ENCODE results near the gene AP2S1. TPM values are rescaled to one million over a fixed set of nuclear protein-coding genes. Genes with fewer than 3 reads are reported as not detected.
A peak's percentile ranks its signal among the peaks of the same experiment; 100 is the strongest.

The AP2S1 gene
- total and polyA plus RNA-seq, 7 donors, result 63.0 to 121 (median 86.3) TPM

DNA sequence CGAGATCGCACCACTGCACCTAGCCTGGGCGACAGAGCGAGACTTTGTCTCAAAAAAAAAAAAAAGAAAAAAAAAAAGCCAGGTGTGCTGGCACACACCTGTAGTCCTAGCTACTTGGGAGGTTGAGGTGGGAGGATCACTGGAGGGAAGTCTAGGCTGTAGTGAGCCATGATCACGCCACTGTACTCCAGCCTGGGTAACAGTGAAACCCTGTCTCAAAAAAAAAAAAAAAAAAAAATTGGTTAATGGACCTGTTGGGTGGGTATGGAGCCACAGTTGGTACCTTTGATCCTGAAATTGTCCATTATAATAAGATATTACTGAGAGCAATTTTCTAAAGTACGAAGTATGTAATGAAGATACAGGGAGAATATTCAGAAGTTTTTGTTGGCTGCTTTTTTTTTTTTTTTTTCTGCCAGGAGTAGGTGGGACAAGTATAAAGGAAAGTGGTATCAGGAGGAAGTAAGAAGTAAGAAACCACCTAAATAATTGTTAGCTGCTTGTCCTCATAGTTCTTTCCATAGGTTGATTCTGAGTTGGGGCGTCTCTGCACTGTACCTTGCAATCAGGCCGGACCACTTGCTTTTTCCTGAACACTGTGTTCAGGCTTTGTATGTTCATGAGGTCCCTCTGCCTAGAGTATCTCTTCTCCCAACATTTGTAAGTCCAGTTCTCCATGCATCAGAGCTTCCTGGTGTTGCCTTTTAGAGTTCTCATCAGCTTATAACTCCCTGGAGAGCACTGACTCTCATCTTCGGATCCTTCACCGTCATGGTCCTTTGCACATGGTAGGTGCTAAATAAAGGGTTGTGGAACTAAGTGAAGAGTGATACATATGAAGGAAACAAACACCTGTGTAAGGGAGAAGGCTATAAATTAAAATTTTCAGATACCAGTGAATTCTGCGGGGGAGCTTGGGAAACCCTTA, 41.9 kb upstream of the AP2S1 start:
- Histone ChIP-seq H3K27ac (no peak overlapping the region), H3K9me3 (no peaks in the 10 kb centered on the region), H3K27me3 (ENCODE audit: insufficient read depth in 3 of 3, low read length in 2 of 3) (no peaks in the 10 kb centered on the region), H3K4me1 (peaks cover 36% of the 10 kb centered on the region), H3K36me3 (ENCODE audit: insufficient read depth in 1 of 2, low read depth in 1 of 2) (no peaks in the 10 kb centered on the region), H3K4me3 (no peak overlapping the region)
- TF ChIP-seq, protein P1, sequence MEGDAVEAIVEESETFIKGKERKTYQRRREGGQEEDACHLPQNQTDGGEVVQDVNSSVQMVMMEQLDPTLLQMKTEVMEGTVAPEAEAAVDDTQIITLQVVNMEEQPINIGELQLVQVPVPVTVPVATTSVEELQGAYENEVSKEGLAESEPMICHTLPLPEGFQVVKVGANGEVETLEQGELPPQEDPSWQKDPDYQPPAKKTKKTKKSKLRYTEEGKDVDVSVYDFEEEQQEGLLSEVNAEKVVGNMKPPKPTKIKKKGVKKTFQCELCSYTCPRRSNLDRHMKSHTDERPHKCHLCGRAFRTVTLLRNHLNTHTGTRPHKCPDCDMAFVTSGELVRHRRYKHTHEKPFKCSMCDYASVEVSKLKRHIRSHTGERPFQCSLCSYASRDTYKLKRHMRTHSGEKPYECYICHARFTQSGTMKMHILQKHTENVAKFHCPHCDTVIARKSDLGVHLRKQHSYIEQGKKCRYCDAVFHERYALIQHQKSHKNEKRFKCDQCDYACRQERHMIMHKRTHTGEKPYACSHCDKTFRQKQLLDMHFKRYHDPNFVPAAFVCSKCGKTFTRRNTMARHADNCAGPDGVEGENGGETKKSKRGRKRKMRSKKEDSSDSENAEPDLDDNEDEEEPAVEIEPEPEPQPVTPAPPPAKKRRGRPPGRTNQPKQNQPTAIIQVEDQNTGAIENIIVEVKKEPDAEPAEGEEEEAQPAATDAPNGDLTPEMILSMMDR (IDR thresholded peaks at IDR 0.05), result no peak
- intact Hi-C loops (cut with DNase I), result no loop called here
- WGBS, 3 donors, result 86 to 93% (median 91%) methylated on average over 11 of the region's 11 CpGs
- no peak for ATAC-seq
- DNase-seq, result no peak

GRCh38 chr19:46890423-46891170, 40.0 kb upstream of the AP2S1 start:
- peaks cover 33% of the 10 kb centered on the region for H3K4me1 ChIP-seq
- TF ChIP-seq, protein P1 (IDR thresholded peaks at IDR 0.05), result no peak

DNA sequence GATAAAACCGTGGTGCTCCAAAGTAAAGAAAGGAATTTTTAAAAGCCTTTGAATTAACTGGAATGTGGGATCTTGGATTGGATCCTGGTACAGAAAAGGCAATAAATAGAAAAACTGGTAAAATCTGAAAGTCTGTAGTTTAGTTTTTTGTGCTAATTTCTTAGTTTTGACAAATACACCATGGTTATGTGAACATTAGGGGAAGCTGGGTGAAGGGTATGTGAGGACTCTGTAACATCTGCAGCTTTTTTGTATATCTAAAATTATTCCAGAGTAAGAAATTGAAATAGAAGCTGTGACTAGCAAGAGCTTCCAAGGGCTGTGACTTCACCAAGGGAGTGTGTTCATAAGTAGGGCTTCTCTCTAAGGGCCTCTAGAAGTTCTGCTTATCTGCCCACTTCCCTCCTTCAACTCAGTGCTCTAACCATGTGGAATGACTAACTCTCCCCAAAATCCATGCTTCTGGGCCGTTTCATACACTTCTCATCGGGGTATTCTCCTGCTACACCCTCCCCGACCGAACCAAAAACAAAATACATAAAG, 36.7 kb upstream of the AP2S1 start:
- H3K27me3 ChIP-seq (ENCODE audit: insufficient read depth in 3 of 3, low read length in 2 of 3), result no peaks in the 10 kb centered on the region
- intact Hi-C loops (cut with DNase I), result no loop called here
- no peak for ATAC-seq
- 93 to 95% (median 95%) methylated on average over 5 of the region's 5 CpGs for WGBS, 3 donors
- H3K4me3 ChIP-seq, result no peak overlapping the region
- H3K27ac ChIP-seq, result no peak overlapping the region
- peaks cover 28% of the 10 kb centered on the region for H3K4me1 ChIP-seq
- no peak for DNase-seq
- TF ChIP-seq, protein P1 (IDR thresholded peaks at IDR 0.05), result no peak
- H3K36me3 ChIP-seq (ENCODE audit: insufficient read depth in 1 of 2, low read depth in 1 of 2), result no peaks in the 10 kb centered on the region
- H3K9me3 ChIP-seq, result no peaks in the 10 kb centered on the region

More at GRCh38 chr19:46890423-46891170, 40.0 kb upstream of the AP2S1 start:
- Histone ChIP-seq H3K27me3 (ENCODE audit: insufficient read depth in 3 of 3, low read length in 2 of 3) (no peaks in the 10 kb centered on the region), H3K4me3 (no peak overlapping the region), H3K9me3 (no peaks in the 10 kb centered on the region), H3K27ac (no peak overlapping the region), H3K36me3 (ENCODE audit: insufficient read depth in 1 of 2, low read depth in 1 of 2) (no peaks in the 10 kb centered on the region)
- DNase-seq (no peak), ATAC-seq (peak in 2 of 4 donors; percentile 62 to 63)
- 22 to 51% (median 30%) methylated on average over 3 of the region's 3 CpGs for WGBS, 3 donors
- intact Hi-C loops (cut with DNase I), result no loop called here

DNA sequence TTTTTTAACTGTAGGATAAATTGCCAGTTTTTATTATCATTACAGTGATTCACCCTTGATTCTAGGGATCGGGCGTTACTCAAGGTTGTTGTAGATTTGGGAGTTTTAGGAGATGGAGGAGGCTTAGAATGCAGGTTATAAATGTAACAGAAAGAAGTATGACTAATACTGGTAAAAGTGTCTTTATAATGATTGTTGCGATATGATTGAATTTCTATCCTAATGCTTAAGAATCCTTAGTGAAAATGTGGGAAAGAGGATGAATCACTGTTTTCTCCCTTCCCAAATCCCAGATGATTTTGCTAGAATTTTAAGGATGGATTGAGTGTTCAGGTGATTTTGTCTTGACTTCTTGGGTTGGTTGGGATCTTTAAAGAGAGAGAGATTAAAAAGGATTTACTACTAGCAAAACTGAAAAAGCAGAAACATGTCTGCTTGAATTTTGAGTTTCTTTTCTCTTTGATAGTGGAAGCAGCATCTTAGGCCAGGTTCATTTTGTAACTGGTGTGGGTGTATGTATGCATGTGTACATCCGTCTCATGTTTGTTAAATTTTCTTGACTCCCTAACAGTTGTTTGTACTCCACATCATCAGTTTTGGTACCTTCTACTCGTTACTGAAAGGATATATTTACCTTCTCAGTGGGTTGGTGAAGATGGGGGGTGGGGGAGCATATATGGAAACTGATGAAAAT, 36.0 kb upstream of the AP2S1 start:
- no peaks in the 10 kb centered on the region for H3K9me3 ChIP-seq
- no peaks in the 10 kb centered on the region for H3K27me3 ChIP-seq (ENCODE audit: insufficient read depth in 3 of 3, low read length in 2 of 3)
- no peaks in the 10 kb centered on the region for H3K36me3 ChIP-seq (ENCODE audit: insufficient read depth in 1 of 2, low read depth in 1 of 2)
- ATAC-seq, result no peak
- 85 to 95% (median 90%) methylated on average over 5 of the region's 5 CpGs for WGBS, 3 donors
- TF ChIP-seq, protein P1 (IDR thresholded peaks at IDR 0.05), result no peak
- peaks cover 28% of the 10 kb centered on the region for H3K4me1 ChIP-seq
- H3K27ac ChIP-seq, result no peak overlapping the region
- no peak for DNase-seq
- intact Hi-C loops (cut with DNase I), result no loop called here
- no peak overlapping the region for H3K4me3 ChIP-seq

Data from psoas muscle (tissue), 8 donors.